ENCODE data around the gene MED28.

DNA sequence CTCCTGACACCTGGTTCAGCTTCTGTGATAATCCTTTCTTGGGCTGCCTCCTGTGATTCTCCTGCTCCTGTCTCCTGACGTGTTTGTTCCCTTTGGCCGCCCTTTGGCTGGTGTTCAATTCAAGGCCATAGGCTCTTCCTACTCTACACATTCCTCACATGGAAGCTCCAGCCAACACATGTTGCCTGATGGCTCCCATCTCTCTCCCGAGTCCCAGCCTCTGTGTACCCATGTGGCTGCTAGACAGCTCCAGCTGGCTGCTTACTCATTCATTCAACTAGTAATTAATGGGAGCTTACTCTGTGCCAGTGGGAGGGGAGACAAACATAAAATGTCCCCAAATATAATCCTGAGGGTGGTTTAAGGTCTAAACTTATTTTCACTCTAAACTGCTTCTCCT is 9.2 kb upstream of the MED28 start:
- TF ChIP-seq, protein P1, sequence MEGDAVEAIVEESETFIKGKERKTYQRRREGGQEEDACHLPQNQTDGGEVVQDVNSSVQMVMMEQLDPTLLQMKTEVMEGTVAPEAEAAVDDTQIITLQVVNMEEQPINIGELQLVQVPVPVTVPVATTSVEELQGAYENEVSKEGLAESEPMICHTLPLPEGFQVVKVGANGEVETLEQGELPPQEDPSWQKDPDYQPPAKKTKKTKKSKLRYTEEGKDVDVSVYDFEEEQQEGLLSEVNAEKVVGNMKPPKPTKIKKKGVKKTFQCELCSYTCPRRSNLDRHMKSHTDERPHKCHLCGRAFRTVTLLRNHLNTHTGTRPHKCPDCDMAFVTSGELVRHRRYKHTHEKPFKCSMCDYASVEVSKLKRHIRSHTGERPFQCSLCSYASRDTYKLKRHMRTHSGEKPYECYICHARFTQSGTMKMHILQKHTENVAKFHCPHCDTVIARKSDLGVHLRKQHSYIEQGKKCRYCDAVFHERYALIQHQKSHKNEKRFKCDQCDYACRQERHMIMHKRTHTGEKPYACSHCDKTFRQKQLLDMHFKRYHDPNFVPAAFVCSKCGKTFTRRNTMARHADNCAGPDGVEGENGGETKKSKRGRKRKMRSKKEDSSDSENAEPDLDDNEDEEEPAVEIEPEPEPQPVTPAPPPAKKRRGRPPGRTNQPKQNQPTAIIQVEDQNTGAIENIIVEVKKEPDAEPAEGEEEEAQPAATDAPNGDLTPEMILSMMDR (IDR thresholded peaks at IDR 0.05), result no peak
- no peak for TF ChIP-seq POLR2A (IDR thresholded peaks at IDR 0.05)
